Endodermal cell (in vitro differentiated cells): ENCODE data around the gene ZFAND2A. TPM values are rescaled to one million over a fixed set of nuclear protein-coding genes. Genes with fewer than 3 reads are reported as not detected.

Experiments
- DNase-seq: peaks from one replicate; pipeline ENCODE4 v3.0.0-alpha.2; 2017
- H3K27ac ChIP-seq: 2 replicates; pipeline ENCODE4 v1.5.1; 2013; ENCODE audit warnings: mild to moderate bottlenecking, low read depth, low read length, moderate library complexity
- H3K27me3 ChIP-seq: 2 replicates; pipeline ENCODE4 v1.6.1; 2013; ENCODE audit warnings: mild to moderate bottlenecking, low read length, moderate library complexity; ENCODE audit not compliant: insufficient read depth, control insufficient read depth, poor library complexity, severe bottlenecking
- H3K36me3 ChIP-seq: 2 replicates; pipeline ENCODE4 v1.7.0; 2013; ENCODE audit warnings: mild to moderate bottlenecking, low read length, moderate library complexity; ENCODE audit not compliant: control insufficient read depth, insufficient read depth
- H3K4me1 ChIP-seq: one replicate; pipeline ENCODE4 v1.7.0; 2013; ENCODE audit warnings: low read length; ENCODE audit not compliant: control insufficient read depth, insufficient read depth
- H3K4me3 ChIP-seq: 2 replicates; pipeline ENCODE4 v1.5.1; 2013; ENCODE audit warnings: mild to moderate bottlenecking, low read length, moderate library complexity
- H3K9ac ChIP-seq: 2 replicates; pipeline ENCODE4 v1.6.1; 2013; ENCODE audit warnings: mild to moderate bottlenecking, low read length, moderate library complexity; ENCODE audit not compliant: poor library complexity, severe bottlenecking; ENCODE audit errors: extremely low read depth
- H3K9me3 ChIP-seq: 2 replicates; pipeline ENCODE4 v1.6.1; 2013; ENCODE audit warnings: mild to moderate bottlenecking, low read length, moderate library complexity; ENCODE audit not compliant: control insufficient read depth
- H3K27ac Mint-ChIP-seq: 2 replicates; pipeline ENCODE4 v1.8.0; 2020; ENCODE audit warnings: mixed read lengths
- H3K27me3 Mint-ChIP-seq: 2 replicates; pipeline ENCODE4 v1.8.0; 2021; ENCODE audit warnings: mild to moderate bottlenecking, mixed read lengths; ENCODE audit not compliant: insufficient read depth
- H3K36me3 Mint-ChIP-seq: 2 replicates; pipeline ENCODE4 v1.8.0; 2020; ENCODE audit warnings: low read depth, mixed read lengths
- H3K4me1 Mint-ChIP-seq: 2 replicates; pipeline ENCODE4 v1.8.0; 2020; ENCODE audit warnings: mixed read lengths
- H3K4me3 Mint-ChIP-seq: 2 replicates; pipeline ENCODE4 v1.8.0; 2020; ENCODE audit warnings: mild to moderate bottlenecking, moderate library complexity, mixed read lengths
- H3K9me3 Mint-ChIP-seq: 2 replicates; pipeline ENCODE4 v1.8.0; 2020; ENCODE audit warnings: mild to moderate bottlenecking, mixed read lengths
- WGBS, 2 experiments: methylation state at CpG; one replicate each; pipeline versions ENCODE4 v1.1.5 to v1.1.7; 2013; ENCODE audit warnings: missing lambda C conversion rate in 2 of 2, mixed read lengths in 1 of 2; ENCODE audit not compliant: insufficient coverage in 1 of 2, insufficient read length in 1 of 2; 5-methylcytosine and 5-hydroxymethylcytosine counted together
- total RNA-seq, 2 donors: library from RNA; stranded (reverse); fragmentation: NEBNext Ultra II Directional in 1 of 2; extraction: Animal tissue kit (Norgen Biotek cat#: 25700) in 1 of 2; gene quantifications; 2 replicates in 1 of 2; 3 replicates in 1 of 2; pipeline ENCODE4 v1.2.1, GENCODE V29; 2021
- TF ChIP-seq, protein P1 (sequence below): fragments of 200-600 bp; sonication (generic); conservative IDR thresholded peaks from 2 replicates; pipeline ENCODE4 v1.5.0; 2021; ENCODE audit warnings: antibody characterized with exemption, mild to moderate bottlenecking

Gene ZFAND2A
- total RNA-seq, 2 donors from 2014 or later, result 14.9 to 17.1 TPM

DNA sequence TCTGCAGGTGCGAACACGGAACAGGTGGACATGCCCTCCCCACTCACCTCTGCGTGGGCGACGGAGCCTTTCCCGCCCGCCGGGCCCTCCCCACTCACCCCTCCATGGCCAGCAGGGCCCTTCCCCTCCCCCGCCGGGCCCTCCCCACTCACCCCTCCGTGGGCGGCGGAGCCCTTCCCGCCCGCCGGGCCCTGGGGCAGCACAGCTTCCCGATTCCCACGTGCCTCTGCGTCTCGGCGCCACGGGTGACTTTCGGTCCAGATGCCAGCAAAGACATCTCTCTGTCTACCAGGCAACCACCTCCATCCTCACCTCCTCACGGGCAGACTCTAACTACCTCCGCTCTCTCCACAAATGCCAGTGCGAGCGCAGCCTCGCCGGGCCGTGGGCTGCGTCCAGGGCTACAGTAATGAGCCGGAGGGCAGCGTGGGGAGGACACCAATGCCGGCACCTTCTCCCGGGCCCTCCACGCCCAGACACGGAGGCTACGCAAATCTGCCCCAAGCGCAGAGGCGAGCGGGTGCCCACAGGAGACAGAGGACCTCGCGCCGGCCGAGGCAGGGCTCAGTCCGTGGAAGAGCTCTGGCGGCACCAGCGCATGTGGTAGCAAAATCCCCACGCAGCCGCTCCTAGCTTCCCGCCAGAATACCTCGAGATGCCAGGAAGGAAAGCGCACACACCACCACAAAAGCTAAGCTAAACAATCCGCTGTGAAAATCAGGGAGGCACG lies 50.2 kb downstream of the ZFAND2A start:
- Mint-ChIP-seq H3K36me3 (no peaks in the 10 kb centered on the region), H3K27ac (no peak overlapping the region), H3K27me3 (no peaks in the 10 kb centered on the region), H3K4me3 (no peak overlapping the region), H3K4me1 (no peaks in the 10 kb centered on the region), H3K9me3 (no peaks in the 10 kb centered on the region)
- no peaks in the 10 kb centered on the region for H3K9me3 ChIP-seq
- DNase-seq, result no peak
- TF ChIP-seq, protein P1, sequence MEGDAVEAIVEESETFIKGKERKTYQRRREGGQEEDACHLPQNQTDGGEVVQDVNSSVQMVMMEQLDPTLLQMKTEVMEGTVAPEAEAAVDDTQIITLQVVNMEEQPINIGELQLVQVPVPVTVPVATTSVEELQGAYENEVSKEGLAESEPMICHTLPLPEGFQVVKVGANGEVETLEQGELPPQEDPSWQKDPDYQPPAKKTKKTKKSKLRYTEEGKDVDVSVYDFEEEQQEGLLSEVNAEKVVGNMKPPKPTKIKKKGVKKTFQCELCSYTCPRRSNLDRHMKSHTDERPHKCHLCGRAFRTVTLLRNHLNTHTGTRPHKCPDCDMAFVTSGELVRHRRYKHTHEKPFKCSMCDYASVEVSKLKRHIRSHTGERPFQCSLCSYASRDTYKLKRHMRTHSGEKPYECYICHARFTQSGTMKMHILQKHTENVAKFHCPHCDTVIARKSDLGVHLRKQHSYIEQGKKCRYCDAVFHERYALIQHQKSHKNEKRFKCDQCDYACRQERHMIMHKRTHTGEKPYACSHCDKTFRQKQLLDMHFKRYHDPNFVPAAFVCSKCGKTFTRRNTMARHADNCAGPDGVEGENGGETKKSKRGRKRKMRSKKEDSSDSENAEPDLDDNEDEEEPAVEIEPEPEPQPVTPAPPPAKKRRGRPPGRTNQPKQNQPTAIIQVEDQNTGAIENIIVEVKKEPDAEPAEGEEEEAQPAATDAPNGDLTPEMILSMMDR, result no peak
- H3K4me3 ChIP-seq, result no peak overlapping the region
- no peaks in the 10 kb centered on the region for H3K4me1 ChIP-seq
- H3K27me3 ChIP-seq, result no peaks in the 10 kb centered on the region
- no peak overlapping the region for H3K27ac ChIP-seq
- H3K36me3 ChIP-seq, result peaks cover 13% of the 10 kb centered on the region
- 96 to 97% methylated on average over 24 to 53 of the region's 55 CpGs for WGBS, 2 experiments
- H3K9ac ChIP-seq, result no peak overlapping the region

DNA sequence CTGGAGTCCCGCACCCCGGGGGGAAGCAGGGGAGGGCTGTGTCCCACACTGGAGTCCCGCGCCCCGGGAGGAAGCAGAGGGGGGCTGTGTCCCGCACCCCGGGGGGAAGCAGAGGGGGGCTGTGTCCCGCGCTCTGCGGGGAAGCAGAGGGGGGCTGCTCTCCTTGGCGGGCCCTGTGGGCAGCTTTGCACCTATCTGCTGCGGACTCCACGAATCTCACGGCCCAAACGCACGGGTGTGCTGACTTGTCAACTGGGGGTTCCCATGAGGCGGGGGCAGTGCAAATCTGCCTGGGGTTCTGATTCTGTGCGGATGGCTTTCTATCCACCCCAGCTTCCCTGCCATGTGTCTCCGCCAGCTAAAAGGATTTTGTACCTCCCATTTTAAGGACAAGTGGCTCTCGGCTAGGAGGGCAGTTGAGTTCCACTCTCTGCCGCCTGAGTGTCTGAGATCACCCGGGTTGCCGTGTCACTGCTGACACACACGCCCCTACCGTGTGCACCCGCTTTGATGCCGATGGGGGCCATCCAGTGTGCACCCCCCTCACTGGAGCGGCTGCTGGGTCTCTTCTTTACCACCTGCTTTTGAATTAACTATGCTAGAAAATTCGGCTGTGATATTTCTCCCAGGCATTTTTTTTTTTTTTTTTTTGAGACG lies 51.6 kb downstream of the ZFAND2A start:
- Histone ChIP-seq H3K27ac (no peak overlapping the region), H3K9ac (no peak overlapping the region), H3K4me1 (no peaks in the 10 kb centered on the region), H3K36me3 (peaks cover 11% of the 10 kb centered on the region), H3K4me3 (no peak overlapping the region), H3K9me3 (no peaks in the 10 kb centered on the region), H3K27me3 (no peaks in the 10 kb centered on the region)
- no peak overlapping the region for H3K27ac Mint-ChIP-seq
- H3K4me1 Mint-ChIP-seq, result no peaks in the 10 kb centered on the region
- no peaks in the 10 kb centered on the region for H3K27me3 Mint-ChIP-seq
- no peak overlapping the region for H3K4me3 Mint-ChIP-seq
- no peaks in the 10 kb centered on the region for H3K9me3 Mint-ChIP-seq
- WGBS, 2 experiments, result 95% methylated on average over 19 to 30 of the region's 30 CpGs
- TF ChIP-seq, protein P1, result no peak
- no peaks in the 10 kb centered on the region for H3K36me3 Mint-ChIP-seq
- no peak for DNase-seq

DNA sequence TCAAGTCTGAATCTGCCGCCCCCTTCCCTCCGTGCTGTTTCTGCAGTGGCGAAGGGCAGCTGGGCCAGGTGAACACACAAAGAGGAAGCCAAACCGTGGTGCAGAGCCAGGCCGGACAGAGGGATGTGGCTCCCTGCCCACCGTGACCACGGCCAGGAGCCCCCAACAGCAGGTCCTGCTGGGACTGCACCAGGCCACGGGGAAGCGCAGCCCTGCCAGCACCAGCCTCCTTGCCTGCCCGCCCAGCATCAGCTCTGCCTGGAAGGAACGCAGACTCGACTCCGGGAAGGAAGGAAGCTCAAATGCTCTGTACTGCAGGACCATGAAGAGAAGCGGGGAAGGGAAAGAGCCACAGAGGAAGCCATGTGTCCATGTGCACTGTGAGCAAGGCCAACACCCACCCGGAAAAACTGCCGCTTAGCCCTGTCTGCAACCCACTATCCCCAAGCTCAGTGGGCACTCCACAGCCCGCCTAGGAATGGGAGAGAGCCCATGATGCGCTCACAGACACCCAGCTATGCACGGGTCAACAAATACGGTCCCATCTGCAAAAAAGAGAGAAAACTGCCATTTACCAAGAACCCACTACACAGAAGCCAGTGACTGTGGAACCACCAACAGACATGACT lies 53.1 kb downstream of the ZFAND2A start:
- H3K27me3 Mint-ChIP-seq, result no peaks in the 10 kb centered on the region
- Histone ChIP-seq H3K4me3 (no peak overlapping the region), H3K4me1 (no peaks in the 10 kb centered on the region), H3K9me3 (no peaks in the 10 kb centered on the region), H3K9ac (no peak overlapping the region), H3K27ac (no peak overlapping the region), H3K36me3 (peaks cover 5% of the 10 kb centered on the region), H3K27me3 (no peaks in the 10 kb centered on the region)
- no peak overlapping the region for H3K27ac Mint-ChIP-seq
- WGBS, 2 experiments, result 92 to 94% methylated on average over 16 to 20 of the region's 20 CpGs
- no peak overlapping the region for H3K4me3 Mint-ChIP-seq
- H3K9me3 Mint-ChIP-seq, result no peaks in the 10 kb centered on the region
- TF ChIP-seq, protein P1, result no peak
- H3K4me1 Mint-ChIP-seq, result no peaks in the 10 kb centered on the region
- no peak for DNase-seq
- H3K36me3 Mint-ChIP-seq, result no peaks in the 10 kb centered on the region
